Ovary (tissue), 9 donors: ENCODE results near the gene ZNF598. TPM values are rescaled to one million over a fixed set of nuclear protein-coding genes. Genes with fewer than 3 reads are reported as not detected.

Source experiments
- DNase-seq, 5 donors: peaks; one replicate each; pipeline ENCODE4 v3.0.0-alpha.2; 2019 to 2020
- H3K27ac ChIP-seq, 2 donors: fragments of 200-600 bp; one replicate each; pipeline versions ENCODE4 v1.5.1 to v1.8.0; 2019 to 2022
- H3K27me3 ChIP-seq: fragments of 200-600 bp; one replicate; pipeline ENCODE4 v1.8.0; 2022
- H3K36me3 ChIP-seq: fragments of 200-600 bp; sonication (generic); one replicate; pipeline ENCODE4 v1.5.1; 2019
- H3K4me1 ChIP-seq: one replicate; pipeline ENCODE4 v1.8.1; 2013; ENCODE audit warnings: mild to moderate bottlenecking, moderate library complexity; ENCODE audit not compliant: insufficient read depth
- H3K4me3 ChIP-seq: fragments of 200-600 bp; sonication (generic); one replicate; pipeline ENCODE4 v1.5.1; 2017
- H3K9me3 ChIP-seq, 2 donors: fragments of 200-600 bp in 1 of 2; sonication (generic) in 1 of 2; one replicate each; pipeline versions ENCODE4 v1.5.1 to v1.8.1; 2013 to 2019; ENCODE audit warnings: mild to moderate bottlenecking in 1 of 2, moderate library complexity in 1 of 2
- EP300 ChIP-seq: sonication (generic); formaldehyde crosslinking; IDR thresholded peaks from one replicate; pipeline ENCODE4 v1.6.1; 2017; ENCODE audit warnings: antibody characterized with exemption
- POLR2A ChIP-seq: fragments of 450-650 bp; IDR thresholded peaks from one replicate; pipeline ENCODE4 v1.6.1; 2017; ENCODE audit warnings: antibody characterized with exemption, mild to moderate bottlenecking, moderate library complexity
- WGBS, 3 donors: extraction: QIAGEN DNeasy Blood & Tissue Kit in 1 of 3; methylation state at CpG; one replicate each; pipeline versions ENCODE4 v1.1.5 to v1.1.7; 2013 to 2017; 5-methylcytosine and 5-hydroxymethylcytosine counted together
- intact Hi-C, 4 donors: fragments of 100-400 bp; cut with DNase I; formaldehyde crosslinking; loops; one replicate each; pipeline versions ENCODE4 v1.11.0 to v1.15.1; 2022 to 2023
- polyA plus RNA-seq, 2 donors: library from polyadenylated mRNA; stranded (reverse); fragments of 200-250 nt in 1 of 2; fragments of 350-450 nt in 1 of 2; fragmentation: Illumina TruSeq in 1 of 2; extraction: RNeasy Lipid Tissue Mini Kit (QIAGEN cat#74804) in 1 of 2; gene quantifications; one replicate each; pipeline ENCODE4 v1.2.3, GENCODE V29; 2013 to 2014
- total RNA-seq, 7 donors: library from RNA; depleted of rRNA in 2 of 7; stranded (reverse); fragments of >200 nt in 2 of 7; fragmentation: NEBNext Ultra II Directional in 3 of 7; extraction: Animal tissue kit (Norgen Biotek cat#: 25700) in 3 of 7; gene quantifications; one replicate each; pipeline versions ENCODE4 v1.1.0 to v1.2.4, GENCODE V29; 2016 to 2023
- TF ChIP-seq, protein P1 (sequence below), 3 donors: fragments of 450-650 bp in 2 of 3; fragments of 200-600 bp in 1 of 3; IDR thresholded peaks; one replicate each; pipeline versions ENCODE4 v1.5.1 to v1.8.0; 2016 to 2022; ENCODE audit warnings: antibody characterized with exemption in 3 of 3, mild to moderate bottlenecking in 1 of 3
- donor health status: DM: no; HTN: no; CAD: no; lungs with moderate emphysema.
- donor health status: DM: no; HTN: no; CAD: no.
- donor health status: Bipolar disorder and iron deficiency.
- donor health status: DM: yes; HTN: yes; CAD: no.
- donor health status: DM: no; HTN: no; CAD: no.
- donor health status: DM: yes; HTN: yes; CAD: no.

Gene ZNF598
- total and polyA plus RNA-seq, 9 donors: 0.95 to 44.5 (median 30.3) TPM

DNA sequence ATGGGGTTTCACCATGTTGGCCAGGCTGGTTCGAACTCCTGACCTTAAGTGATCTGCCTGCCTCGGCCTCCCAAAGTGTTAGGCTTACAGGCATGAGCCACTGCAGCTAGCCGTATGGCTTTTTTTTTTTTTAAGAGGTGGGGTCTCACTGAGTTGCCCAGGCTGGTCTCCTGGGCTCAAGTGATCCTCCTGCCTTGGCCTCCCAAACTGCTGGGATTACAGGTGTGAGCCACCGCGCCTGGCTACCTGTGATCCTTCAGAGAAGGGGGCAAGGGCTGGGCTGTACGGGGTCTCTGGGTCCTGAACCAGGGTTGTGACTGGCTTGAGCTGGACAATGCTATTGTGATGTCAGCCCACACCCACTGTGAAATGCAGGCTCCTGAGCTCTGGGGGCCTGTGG lies 43.2 kb downstream of the ZNF598 start, which contains the start of gene RNF151:
RNF151 (plus strand) TSS at position 397 of the 400 bp plus-strand sequence. CDS start 26 bp downstream, outside the sequence.
- H3K4me3 ChIP-seq: peak within 1 kb of the TSS; percentile 92
- H3K27me3 ChIP-seq: no peaks in the 10 kb centered on the region
- no peaks in the 10 kb centered on the region for H3K36me3 ChIP-seq
- no peak for DNase-seq
- TF ChIP-seq, protein P1, sequence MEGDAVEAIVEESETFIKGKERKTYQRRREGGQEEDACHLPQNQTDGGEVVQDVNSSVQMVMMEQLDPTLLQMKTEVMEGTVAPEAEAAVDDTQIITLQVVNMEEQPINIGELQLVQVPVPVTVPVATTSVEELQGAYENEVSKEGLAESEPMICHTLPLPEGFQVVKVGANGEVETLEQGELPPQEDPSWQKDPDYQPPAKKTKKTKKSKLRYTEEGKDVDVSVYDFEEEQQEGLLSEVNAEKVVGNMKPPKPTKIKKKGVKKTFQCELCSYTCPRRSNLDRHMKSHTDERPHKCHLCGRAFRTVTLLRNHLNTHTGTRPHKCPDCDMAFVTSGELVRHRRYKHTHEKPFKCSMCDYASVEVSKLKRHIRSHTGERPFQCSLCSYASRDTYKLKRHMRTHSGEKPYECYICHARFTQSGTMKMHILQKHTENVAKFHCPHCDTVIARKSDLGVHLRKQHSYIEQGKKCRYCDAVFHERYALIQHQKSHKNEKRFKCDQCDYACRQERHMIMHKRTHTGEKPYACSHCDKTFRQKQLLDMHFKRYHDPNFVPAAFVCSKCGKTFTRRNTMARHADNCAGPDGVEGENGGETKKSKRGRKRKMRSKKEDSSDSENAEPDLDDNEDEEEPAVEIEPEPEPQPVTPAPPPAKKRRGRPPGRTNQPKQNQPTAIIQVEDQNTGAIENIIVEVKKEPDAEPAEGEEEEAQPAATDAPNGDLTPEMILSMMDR (IDR thresholded peaks at IDR 0.05): no peak
- TF ChIP-seq POLR2A (no peak), EP300 (no peak)
- intact Hi-C loops: loop anchor here in 1 of 4 donors (10.0 kb wide), 1 partner anchor 1332 kb away; the partner anchor contains the start of genes METTL26 and WFIKKN1
- peaks cover 15% of the 10 kb centered on the region for H3K4me1 ChIP-seq
- no peaks in the 10 kb centered on the region for H3K9me3 ChIP-seq
- 89 to 94% (median 89%) methylated on average over 6 of the region's 6 CpGs for WGBS, 3 donors
- H3K27ac ChIP-seq: peak within 1 kb of the TSS in 1 of 2 donors; percentile 87

- H3K27me3 ChIP-seq: no peaks in the 10 kb centered on the region
- H3K27ac ChIP-seq: peak overlapping the region; percentile 87 to 89
- intact Hi-C loops: loop anchor here in 1 of 4 donors (10.0 kb wide), 1 partner anchor 1331 kb away; the partner anchor contains the start of genes METTL26 and WFIKKN1
- peaks cover 12% of the 10 kb centered on the region for H3K4me1 ChIP-seq
- no peaks in the 10 kb centered on the region for H3K9me3 ChIP-seq
- TF ChIP-seq POLR2A: no peak
- no peak for TF ChIP-seq EP300
- TF ChIP-seq, protein P1 (IDR thresholded peaks at IDR 0.05): no peak
- no peak for DNase-seq
- H3K36me3 ChIP-seq: no peaks in the 10 kb centered on the region
- peak overlapping the region; percentile 92 for H3K4me3 ChIP-seq
- 17 to 21% (median 19%) methylated on average over 24 of the region's 24 CpGs for whole genome bisulfite sequencing, 3 donors
These were observed 44.1 kb downstream of the ZNF598 start for GRCh38 chr16:1965396-1966001.

GRCh38 chr16:1964506-1965395 lies 44.9 kb downstream of the ZNF598 start, which contains the start of gene RPS2:
Gene RPS2, minus strand, starts transcription at chr16:1964826. Its CDS starts 201 bp downstream, at chr16:1964625.
- Histone ChIP-seq H3K27ac (peak within 1 kb of the TSS; percentile 87 to 89), H3K36me3 (no peaks in the 10 kb centered on the region), H3K9me3 (no peaks in the 10 kb centered on the region), H3K4me1 (peaks cover 12% of the 10 kb centered on the region), H3K4me3 (peak within 1 kb of the TSS; percentile 92), H3K27me3 (no peaks in the 10 kb centered on the region)
- DNase-seq: peak; percentile 99 to 100 (median 99)
- TF ChIP-seq, protein P1 (IDR thresholded peaks at IDR 0.05): peak in 2 of 3 donors; percentile 23 to 39
- TF ChIP-seq POLR2A (peak; percentile 98), EP300 (peak; percentile 75)
- intact Hi-C loops: loop anchor here in 1 of 4 donors (10.0 kb wide), 1 partner anchor 1330 kb away; the partner anchor contains the start of genes METTL26 and WFIKKN1
- 0 to 2% (median 1%) methylated on average over 69 to 97 of the region's 97 CpGs for WGBS, 3 donors
